Activated CD8-positive, alpha-beta T cell treated with anti-CD3 and anti-CD28 coated beads for 36 hours (primary cell): Measurements from ENCODE around the gene NPFFR1. TPM values are rescaled to one million over a fixed set of nuclear protein-coding genes. Genes with fewer than 3 reads are reported as not detected.
A peak's percentile ranks its signal among the peaks of the same experiment; 100 is the strongest.

ENCODE experiments used
- ATAC-seq: fragments of 200-7000 bp; cut with Tn5 transposase; one replicate; pipeline ENCODE4 v1.10.0; 2021; ENCODE audit warnings: mild to moderate bottlenecking, moderate library complexity
- CTCF ChIA-PET: fragments of 350-600 bp; sonication (Branson Sonifier 250); formaldehyde crosslinking; loops from one replicate; lab custom pipeline; 2021; ENCODE audit warnings: antibody characterized with exemption; lab: Charles Lee
- POLR2A ChIA-PET: fragments of 350-600 bp; sonication (Branson Sonifier 250); formaldehyde crosslinking; loops from one replicate; lab custom pipeline; 2021; ENCODE audit warnings: antibody characterized with exemption; lab: Charles Lee
- DNase-seq: peaks from one replicate; pipeline ENCODE4 v3.0.0-alpha.2; 2020
- H3K27ac Mint-ChIP-seq: one replicate; pipeline ENCODE4 v1.8.0; 2021; ENCODE audit warnings: mild to moderate bottlenecking, mixed read lengths
- H3K27me3 Mint-ChIP-seq: one replicate; pipeline ENCODE4 v1.8.0; 2021; ENCODE audit warnings: mixed read lengths
- H3K36me3 Mint-ChIP-seq: one replicate; pipeline ENCODE4 v1.8.0; 2021; ENCODE audit warnings: low read depth, mixed read lengths
- H3K4me1 Mint-ChIP-seq: one replicate; pipeline ENCODE4 v1.8.0; 2021; ENCODE audit warnings: low read depth, mixed read lengths
- H3K4me3 Mint-ChIP-seq: one replicate; pipeline ENCODE4 v1.8.0; 2021; ENCODE audit warnings: mild to moderate bottlenecking, moderate library complexity, mixed read lengths
- H3K9me3 Mint-ChIP-seq: one replicate; pipeline ENCODE4 v1.8.0; 2021; ENCODE audit warnings: mixed read lengths
- CTCF ChIP-seq: fragments of 200-600 bp; IDR thresholded peaks from one replicate; pipeline ENCODE4 v1.8.0; 2022; ENCODE audit warnings: antibody characterized with exemption, mild to moderate bottlenecking
- intact Hi-C: fragments of 100-400 bp; cut with micrococcal nuclease; formaldehyde crosslinking; loops from one replicate; pipeline ENCODE4 v1.10.0; 2022
- total RNA-seq, 2 experiments: library from RNA; stranded (reverse); gene quantifications; one replicate each; pipeline ENCODE4 v1.2.3, GENCODE V29; 2021

NPFFR1 gene
- total RNA-seq, 2 experiments from 2014 or later = not detected

GRCh38 chr10:70222340-70222794 lies 61.4 kb downstream of the NPFFR1 start:
- Mint-ChIP-seq H3K27ac (peak overlapping the region; percentile 77), H3K4me1 (peaks cover 36% of the 10 kb centered on the region), H3K4me3 (no peak overlapping the region), H3K9me3 (no peaks in the 10 kb centered on the region), H3K36me3 (peaks cover 39% of the 10 kb centered on the region), H3K27me3 (no peaks in the 10 kb centered on the region)
- no peak for TF ChIP-seq CTCF
- no peak for DNase-seq
- no peak for ATAC-seq
- ChIA-PET POLR2A (interaction anchor here (1.3 to 2.8 kb wide), 3 partner anchors 10 to 141 kb away, joined by 8 to 15 read pairs (median 14); partner anchors contain the start of gene PPA1), CTCF (interaction anchor here (0.8 to 13.6 kb wide), 35 partner anchors 10 to 329 kb away, joined by 3 to 321 read pairs (median 5); partner anchors contain the start of genes PPA1 and TYSND1)
- intact Hi-C loops = no loop called here

GRCh38 chr10:70221030-70221429 lies 62.8 kb downstream of the NPFFR1 start:
- no peak for TF ChIP-seq CTCF
- ChIA-PET POLR2A (interaction anchor here (1.3 to 2.8 kb wide), 2 partner anchors 11 to 143 kb away, joined by 8 to 15 read pairs; no protein-coding TSS in a partner anchor), CTCF (interaction anchor here (0.8 to 13.6 kb wide), 34 partner anchors 10 to 330 kb away, joined by 3 to 321 read pairs (median 5); partner anchors contain the start of genes EIF4EBP2, PPA1, SAR1A and TYSND1)
- H3K4me3 Mint-ChIP-seq = no peak overlapping the region
- intact Hi-C loops = loop anchor here (1.0 kb wide), 1 partner anchor 143 kb away; no protein-coding TSS in a partner anchor
- no peaks in the 10 kb centered on the region for H3K9me3 Mint-ChIP-seq
- DNase-seq (no peak), ATAC-seq (no peak)
- peak overlapping the region; percentile 47 for H3K27ac Mint-ChIP-seq
- no peaks in the 10 kb centered on the region for H3K27me3 Mint-ChIP-seq
- peaks cover 31% of the 10 kb centered on the region for H3K4me1 Mint-ChIP-seq
- H3K36me3 Mint-ChIP-seq = peaks cover 34% of the 10 kb centered on the region

- Mint-ChIP-seq H3K27me3 (no peaks in the 10 kb centered on the region), H3K27ac (no peak overlapping the region), H3K4me3 (no peak overlapping the region), H3K9me3 (no peaks in the 10 kb centered on the region), H3K4me1 (no peaks in the 10 kb centered on the region), H3K36me3 (peaks cover 35% of the 10 kb centered on the region)
- POLR2A ChIA-PET = no interaction called here
- TF ChIP-seq CTCF = no peak
- DNase-seq (no peak), ATAC-seq (no peak)
- CTCF ChIA-PET = no interaction called here
- intact Hi-C loops = no loop called here
Measured at GRCh38 chr10:70212879-70213278, 70.9 kb downstream of the NPFFR1 start.

- Mint-ChIP-seq H3K27ac (peak overlapping the region; percentile 38), H3K27me3 (no peaks in the 10 kb centered on the region), H3K4me1 (no peaks in the 10 kb centered on the region), H3K4me3 (no peak overlapping the region), H3K9me3 (no peaks in the 10 kb centered on the region), H3K36me3 (peaks cover 37% of the 10 kb centered on the region)
- ATAC-seq = no peak
- ChIA-PET POLR2A (no interaction called here), CTCF (interaction anchor here (1.0 kb wide), 1 partner anchor 66 kb away, joined by 4 read pairs; the partner anchor contains the start of gene TYSND1)
- TF ChIP-seq CTCF = no peak
- intact Hi-C loops = no loop called here
- no peak for DNase-seq
Measured at GRCh38 chr10:70212277-70212676, 71.5 kb downstream of the NPFFR1 start.

GRCh38 chr10:70206762-70207161 lies 77.0 kb downstream of the NPFFR1 start:
- ChIA-PET POLR2A (interaction anchor here (0.7 to 1.7 kb wide), 2 partner anchors 60 to 243 kb away, joined by 3 to 4 read pairs; partner anchors contain the start of gene TYSND1), CTCF (interaction anchor here (0.7 to 2.0 kb wide), 3 partner anchors 60 to 212 kb away, joined by 4 read pairs; no protein-coding TSS in a partner anchor)
- no peak for TF ChIP-seq CTCF
- DNase-seq (no peak), ATAC-seq (no peak)
- Mint-ChIP-seq H3K27me3 (no peaks in the 10 kb centered on the region), H3K27ac (no peak overlapping the region), H3K36me3 (peaks cover 33% of the 10 kb centered on the region), H3K9me3 (no peaks in the 10 kb centered on the region), H3K4me1 (no peaks in the 10 kb centered on the region), H3K4me3 (no peak overlapping the region)
- intact Hi-C loops = no loop called here
